ENCODE measurements around the gene ATP7B.

ATP7B gene

GRCh38 chr13:51943721-51944120 lies 67.5 kb downstream of the ATP7B start:
- no peaks in the 10 kb centered on the region for H3K9me3 ChIP-seq (ENCODE audit: insufficient read depth, low read length)

DNA sequence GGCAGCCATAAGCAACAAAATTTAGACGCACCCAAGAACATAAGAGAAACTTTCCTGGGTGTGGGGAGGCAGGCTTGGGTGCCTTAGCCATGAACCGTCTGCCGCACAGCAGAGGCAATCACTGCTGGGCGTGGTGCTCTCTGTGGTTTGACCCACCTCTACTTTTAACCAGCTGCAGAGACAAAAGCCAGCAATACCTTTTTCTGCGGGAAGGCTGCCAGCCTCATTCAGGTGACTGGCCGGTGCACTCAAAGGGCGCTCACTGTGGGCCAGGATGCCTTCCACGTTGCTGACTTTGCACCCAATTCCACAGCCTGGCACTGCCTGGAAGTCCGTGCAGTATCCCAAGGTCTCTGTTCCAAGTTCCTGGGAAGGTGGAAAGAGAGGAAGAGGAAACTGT lies 69.1 kb downstream of the ATP7B start:
- H3K4me1 ChIP-seq (ENCODE audit: insufficient read depth, insufficient read length): no peaks in the 10 kb centered on the region
- no peaks in the 10 kb centered on the region for H3K9me3 ChIP-seq (ENCODE audit: insufficient read depth, low read length)
- H3K36me3 ChIP-seq (ENCODE audit: insufficient read depth, insufficient read length, low read length): no peaks in the 10 kb centered on the region
- H3K27me3 ChIP-seq (ENCODE audit: insufficient read depth, insufficient read length): no peaks in the 10 kb centered on the region
- TF ChIP-seq ZNF274 (IDR thresholded peaks at IDR 0.05; ENCODE audit: low read depth, low read length): no peak
- TF ChIP-seq YY1 (IDR thresholded peaks at IDR 0.05; ENCODE audit: insufficient read depth, insufficient read length): no peak
- TF ChIP-seq SUZ12 (IDR thresholded peaks at IDR 0.05; ENCODE audit: extremely low read depth, insufficient read depth, insufficient read length): no peak
- H3K4me3 ChIP-seq (ENCODE audit: insufficient read length, low read depth): no peak overlapping the region
- no peak overlapping the region for H3K9ac ChIP-seq (ENCODE audit: insufficient read length, low read depth)
- DNase-seq (ENCODE audit: low read depth, low spot score): no peak

More at GRCh38 chr13:51943721-51944120, 67.5 kb downstream of the ATP7B start:
- H3K36me3 ChIP-seq (ENCODE audit: insufficient read depth, insufficient read length, low read length): no peaks in the 10 kb centered on the region
- no peak overlapping the region for H3K4me3 ChIP-seq (ENCODE audit: insufficient read length, low read depth)
- H3K27me3 ChIP-seq (ENCODE audit: insufficient read depth, insufficient read length): no peaks in the 10 kb centered on the region
- no peak overlapping the region for H3K9ac ChIP-seq (ENCODE audit: insufficient read length, low read depth)
- no peaks in the 10 kb centered on the region for H3K4me1 ChIP-seq (ENCODE audit: insufficient read depth, insufficient read length)
- TF ChIP-seq YY1 (IDR thresholded peaks at IDR 0.05; ENCODE audit: insufficient read depth, insufficient read length) (no peak), SUZ12 (IDR thresholded peaks at IDR 0.05; ENCODE audit: extremely low read depth, insufficient read depth, insufficient read length) (no peak), ZNF274 (IDR thresholded peaks at IDR 0.05; ENCODE audit: low read depth, low read length) (no peak)
- no peak for DNase-seq (ENCODE audit: low read depth, low spot score)

- Histone ChIP-seq H3K4me3 (ENCODE audit: insufficient read length, low read depth) (no peak overlapping the region), H3K36me3 (ENCODE audit: insufficient read depth, insufficient read length, low read length) (peaks cover 3% of the 10 kb centered on the region), H3K4me1 (ENCODE audit: insufficient read depth, insufficient read length) (no peaks in the 10 kb centered on the region), H3K27me3 (ENCODE audit: insufficient read depth, insufficient read length) (no peaks in the 10 kb centered on the region), H3K9ac (ENCODE audit: insufficient read length, low read depth) (no peak overlapping the region), H3K9me3 (ENCODE audit: insufficient read depth, low read length) (no peaks in the 10 kb centered on the region)
- TF ChIP-seq ZNF274 (IDR thresholded peaks at IDR 0.05; ENCODE audit: low read depth, low read length) (no peak), YY1 (IDR thresholded peaks at IDR 0.05; ENCODE audit: insufficient read depth, insufficient read length) (no peak), SUZ12 (IDR thresholded peaks at IDR 0.05; ENCODE audit: extremely low read depth, insufficient read depth, insufficient read length) (no peak)
- no peak for DNase-seq (ENCODE audit: low read depth, low spot score)
Measured at GRCh38 chr13:51938454-51938853, 72.8 kb downstream of the ATP7B start.

DNA sequence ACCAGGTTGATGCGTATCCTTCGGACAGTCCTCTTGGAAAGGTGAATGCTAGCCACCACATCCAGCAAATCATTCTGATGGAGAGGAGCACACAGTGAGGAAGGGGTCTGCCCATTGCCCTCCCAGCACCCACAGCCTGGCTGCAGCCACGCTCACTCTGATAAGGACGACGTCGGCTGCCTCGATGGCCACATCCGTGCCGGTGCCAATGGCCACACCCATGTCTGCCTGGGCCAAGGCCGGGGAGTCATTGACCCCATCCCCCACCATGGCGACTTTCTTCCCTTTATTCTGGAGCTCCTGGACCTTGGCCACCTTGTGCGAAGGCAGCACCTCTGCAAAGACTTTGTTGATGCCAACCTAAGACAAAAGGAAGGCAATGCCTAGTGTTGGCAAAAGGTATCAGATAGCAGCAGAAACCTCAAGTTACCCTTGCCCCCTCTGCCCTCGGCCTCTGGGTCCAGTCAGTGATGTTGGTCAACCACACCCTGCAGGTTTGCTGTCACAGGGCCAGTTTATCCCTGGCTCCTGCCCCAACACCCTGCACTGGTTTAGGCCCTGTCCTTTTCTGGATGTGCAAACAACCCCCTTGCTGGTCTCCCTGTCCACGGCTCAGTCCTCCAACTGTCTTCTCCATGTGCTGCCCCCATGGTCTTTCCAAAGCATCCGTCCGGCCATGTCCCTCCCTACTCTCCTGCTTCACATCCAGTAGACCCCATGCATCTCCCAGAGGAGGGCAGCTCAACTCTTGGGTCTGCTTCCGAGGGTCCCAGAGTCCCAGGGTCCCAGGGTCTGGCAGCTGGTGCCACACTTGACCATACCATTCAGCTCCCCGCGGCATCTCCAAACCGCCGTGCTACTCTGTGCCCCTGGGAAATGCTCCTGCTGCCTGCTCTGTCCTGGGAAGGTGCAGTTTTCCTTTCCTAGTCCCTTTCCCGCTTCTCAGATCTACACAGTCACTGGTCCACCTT lies 73.6 kb downstream of the ATP7B start:
- Histone ChIP-seq H3K9me3 (ENCODE audit: insufficient read depth, low read length) (no peaks in the 10 kb centered on the region), H3K27me3 (ENCODE audit: insufficient read depth, insufficient read length) (no peaks in the 10 kb centered on the region), H3K4me1 (ENCODE audit: insufficient read depth, insufficient read length) (no peaks in the 10 kb centered on the region), H3K36me3 (ENCODE audit: insufficient read depth, insufficient read length, low read length) (peaks cover 3% of the 10 kb centered on the region), H3K9ac (ENCODE audit: insufficient read length, low read depth) (no peak overlapping the region), H3K4me3 (ENCODE audit: insufficient read length, low read depth) (no peak overlapping the region)
- no peak for DNase-seq (ENCODE audit: low read depth, low spot score)
- TF ChIP-seq SUZ12 (IDR thresholded peaks at IDR 0.05; ENCODE audit: extremely low read depth, insufficient read depth, insufficient read length) (no peak), YY1 (IDR thresholded peaks at IDR 0.05; ENCODE audit: insufficient read depth, insufficient read length) (no peak), ZNF274 (IDR thresholded peaks at IDR 0.05; ENCODE audit: low read depth, low read length) (no peak)

GRCh38 chr13:51935326-51936171 lies 75.7 kb downstream of the ATP7B start:
- Histone ChIP-seq H3K4me1 (ENCODE audit: insufficient read depth, insufficient read length) (no peaks in the 10 kb centered on the region), H3K27me3 (ENCODE audit: insufficient read depth, insufficient read length) (no peaks in the 10 kb centered on the region), H3K4me3 (ENCODE audit: insufficient read length, low read depth) (no peak overlapping the region), H3K36me3 (ENCODE audit: insufficient read depth, insufficient read length, low read length) (peaks cover 3% of the 10 kb centered on the region), H3K9me3 (ENCODE audit: insufficient read depth, low read length) (no peaks in the 10 kb centered on the region), H3K9ac (ENCODE audit: insufficient read length, low read depth) (no peak overlapping the region)
- DNase-seq (ENCODE audit: low read depth, low spot score): no peak
- TF ChIP-seq ZNF274 (IDR thresholded peaks at IDR 0.05; ENCODE audit: low read depth, low read length): no peak
- TF ChIP-seq SUZ12 (IDR thresholded peaks at IDR 0.05; ENCODE audit: extremely low read depth, insufficient read depth, insufficient read length): no peak
- no peak for TF ChIP-seq YY1 (IDR thresholded peaks at IDR 0.05; ENCODE audit: insufficient read depth, insufficient read length)

DNA sequence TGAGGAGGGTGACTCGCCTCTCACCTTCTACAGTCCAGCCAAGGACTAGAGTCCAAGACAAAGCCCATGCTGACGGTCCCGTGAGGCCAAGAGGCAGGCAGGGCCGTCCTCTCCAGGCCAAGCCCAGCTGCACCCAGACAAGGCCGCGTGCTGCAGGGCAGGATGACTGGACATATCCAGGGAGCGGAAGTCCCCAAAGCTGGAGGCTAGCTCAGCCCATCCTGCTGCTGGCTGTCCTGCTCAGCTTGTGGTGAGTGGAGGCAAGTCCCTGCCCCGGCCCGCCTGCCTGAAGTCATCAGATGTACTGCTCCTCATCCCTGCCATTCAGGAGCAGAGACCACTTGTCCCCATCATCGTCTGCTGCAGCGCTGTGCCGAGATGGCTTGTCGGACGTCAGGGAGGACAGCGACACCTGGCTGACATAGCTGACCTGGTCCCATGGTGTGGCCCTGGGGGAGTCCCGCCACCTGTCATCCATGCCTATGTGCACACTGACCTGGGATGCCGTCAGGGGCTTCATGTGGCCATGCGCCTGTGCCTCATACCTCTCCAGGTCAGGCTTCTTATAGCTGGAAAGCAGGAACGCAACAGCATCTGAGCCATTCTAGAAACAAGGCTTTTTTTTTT lies 76.7 kb downstream of the ATP7B start:
- Histone ChIP-seq H3K4me1 (ENCODE audit: insufficient read depth, insufficient read length) (no peaks in the 10 kb centered on the region), H3K27me3 (ENCODE audit: insufficient read depth, insufficient read length) (no peaks in the 10 kb centered on the region), H3K36me3 (ENCODE audit: insufficient read depth, insufficient read length, low read length) (peaks cover 3% of the 10 kb centered on the region), H3K4me3 (ENCODE audit: insufficient read length, low read depth) (no peak overlapping the region), H3K9me3 (ENCODE audit: insufficient read depth, low read length) (no peaks in the 10 kb centered on the region), H3K9ac (ENCODE audit: insufficient read length, low read depth) (no peak overlapping the region)
- TF ChIP-seq SUZ12 (IDR thresholded peaks at IDR 0.05; ENCODE audit: extremely low read depth, insufficient read depth, insufficient read length) (no peak), YY1 (IDR thresholded peaks at IDR 0.05; ENCODE audit: insufficient read depth, insufficient read length) (no peak), ZNF274 (IDR thresholded peaks at IDR 0.05; ENCODE audit: low read depth, low read length) (no peak)
- no peak for DNase-seq (ENCODE audit: low read depth, low spot score)

Measured in NT2/D1 (cell line).